Endometrial microvascular endothelial cells (primary cell): ENCODE measurements around the gene POLR2M. TPM values are rescaled to one million over a fixed set of nuclear protein-coding genes. Genes with fewer than 3 reads are reported as not detected.

Experiments
- in situ Hi-C: cut with HindIII; loops from 2 replicates; pipeline ENCODE4 v1.10.0; 2017; ENCODE audit warnings: low sequenced_read_pairs, low pct_unique_long_range_greater_than_20kb; ENCODE audit errors: inconsistent ontology term
- total RNA-seq: library from RNA; depleted of rRNA; stranded (reverse); fragments of >200 nt; gene quantifications from one replicate; pipeline ENCODE4 v1.2.3, GENCODE V29; 2015; ENCODE audit errors: inconsistent ontology term

The POLR2M gene
- total RNA-seq, 1 donor from 2014 or later, result 31.9 TPM

DNA sequence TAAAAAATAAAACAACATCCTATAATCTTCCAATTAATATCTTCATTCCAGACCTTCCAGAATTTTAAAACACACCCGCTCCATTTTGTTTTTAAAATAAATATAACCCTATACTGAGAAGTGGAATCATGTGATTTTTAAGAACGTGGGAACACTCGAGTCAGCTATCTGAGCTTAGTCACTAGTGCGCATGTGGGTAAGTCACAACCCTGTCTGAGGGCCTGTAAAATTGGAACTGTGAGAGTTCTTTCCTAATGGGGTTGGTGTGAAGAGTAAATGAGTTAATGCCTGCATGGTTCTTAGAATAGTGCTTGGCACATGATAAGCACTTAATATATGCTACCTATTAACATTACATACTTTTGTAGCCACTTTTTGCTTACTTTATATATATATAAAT lies 19.9 kb upstream of the POLR2M start:
- in situ Hi-C loops, result no loop called here

DNA sequence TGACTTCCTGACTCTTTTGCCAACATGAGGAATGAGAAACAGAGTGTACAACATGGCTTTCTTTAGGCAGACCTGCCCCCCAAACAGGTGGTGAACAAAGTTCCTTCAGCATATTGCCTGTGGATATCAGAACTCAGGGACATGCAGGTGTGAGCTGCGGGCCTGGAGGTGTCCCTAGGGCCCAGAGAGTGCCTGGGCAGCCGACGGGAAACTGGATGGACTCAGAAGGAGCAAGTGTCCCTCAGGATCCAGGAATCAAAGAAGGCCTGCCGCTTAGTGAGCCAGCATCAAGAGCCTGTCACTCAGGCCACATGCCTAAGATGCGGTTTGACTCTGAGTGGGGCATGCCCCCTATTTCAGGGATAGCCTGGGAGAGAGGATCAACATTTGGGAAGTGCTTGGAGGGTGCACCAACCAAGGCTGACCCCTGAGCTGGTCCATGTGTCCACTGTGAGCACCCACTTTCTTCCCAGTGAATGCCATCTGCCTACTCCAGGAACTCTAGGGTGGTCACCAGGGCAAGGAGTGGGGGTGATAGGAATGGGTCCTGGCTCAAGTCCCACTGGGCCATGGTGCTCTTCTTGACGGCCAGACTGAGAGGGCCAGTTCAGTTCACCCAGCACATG lies 16.1 kb upstream of the POLR2M start:
- in situ Hi-C loops, result no loop called here

DNA sequence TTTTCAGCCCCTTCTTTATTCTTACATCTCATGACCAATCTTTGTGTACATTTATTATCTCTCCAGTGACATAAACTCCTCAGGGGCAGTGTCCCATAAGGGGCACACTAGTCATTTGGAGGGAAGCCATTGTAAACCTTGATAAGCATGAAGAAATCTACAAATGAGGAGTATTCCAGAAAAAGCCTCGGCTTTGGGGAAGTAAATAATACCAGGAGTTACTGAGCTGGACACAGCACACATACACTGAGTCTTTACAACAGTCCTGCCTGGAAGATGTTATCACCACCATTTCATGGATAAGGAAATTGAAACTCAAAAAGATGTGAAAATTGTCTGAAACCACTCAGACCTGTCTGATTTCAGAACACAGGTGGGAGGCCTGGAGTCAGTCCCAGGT lies 15.4 kb upstream of the POLR2M start:
- in situ Hi-C loops, result no loop called here

- in situ Hi-C loops, result no loop called here
Observed at GRCh38 chr15:57692709-57693108, 13.8 kb upstream of the POLR2M start.

DNA sequence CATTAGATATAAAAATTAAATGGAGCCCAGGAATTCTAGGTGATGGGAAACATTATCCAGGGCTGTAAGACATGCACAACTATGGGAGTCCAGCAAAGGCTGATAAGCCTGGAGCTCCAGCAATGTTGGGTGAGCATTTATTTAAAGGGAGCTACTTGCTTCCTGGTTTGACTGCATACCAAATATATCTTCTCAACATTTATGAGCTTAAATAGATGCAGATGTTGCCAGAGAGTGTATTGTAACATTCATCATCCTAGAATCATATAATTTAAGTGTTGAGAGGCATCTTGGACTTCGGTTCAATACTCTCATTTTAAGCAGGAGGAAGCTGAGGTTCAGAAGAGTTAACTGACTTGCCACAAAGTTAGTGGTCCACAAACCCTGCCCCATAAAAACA lies 12.2 kb upstream of the POLR2M start:
- in situ Hi-C loops, result no loop called here

- in situ Hi-C loops, result no loop called here
Observed at GRCh38 chr15:57696146-57696545, 10.4 kb upstream of the POLR2M start.

- in situ Hi-C loops, result no loop called here
Observed at GRCh38 chr15:57697588-57697987, 8.9 kb upstream of the POLR2M start.

DNA sequence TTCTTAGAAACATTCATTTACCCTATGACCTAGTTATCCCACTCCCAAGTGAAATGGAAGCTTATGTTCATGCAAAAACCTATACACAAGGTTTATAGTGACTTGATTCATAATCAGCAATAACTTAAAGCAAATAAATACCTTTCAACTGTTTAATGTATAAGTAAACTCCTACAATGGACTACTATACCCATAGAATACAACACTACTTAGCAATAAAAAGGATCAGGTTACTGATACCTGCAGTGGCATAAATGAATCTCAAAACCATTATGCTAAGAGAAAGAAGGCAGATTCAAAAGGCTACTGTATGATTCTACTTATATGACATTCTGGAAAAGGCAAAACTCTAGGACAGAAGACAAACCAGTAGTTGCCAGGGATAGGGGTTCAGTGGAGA lies 8.3 kb upstream of the POLR2M start:
- in situ Hi-C loops, result no loop called here

GRCh38 chr15:57698991-57699390 lies 7.5 kb upstream of the POLR2M start:
- in situ Hi-C loops, result no loop called here

- in situ Hi-C loops, result no loop called here
Observed at GRCh38 chr15:57703387-57703786, 3.1 kb upstream of the POLR2M start.

GRCh38 chr15:57704441-57704840 lies 2.1 kb upstream of the POLR2M start:
- in situ Hi-C loops, result no loop called here

GRCh38 chr15:57705746-57706404 lies 639 bp upstream of the POLR2M start:
- in situ Hi-C loops, result no loop called here

- in situ Hi-C loops, result no loop called here
Observed at GRCh38 chr15:57708047-57708446, 1.5 kb downstream of the POLR2M start.

DNA sequence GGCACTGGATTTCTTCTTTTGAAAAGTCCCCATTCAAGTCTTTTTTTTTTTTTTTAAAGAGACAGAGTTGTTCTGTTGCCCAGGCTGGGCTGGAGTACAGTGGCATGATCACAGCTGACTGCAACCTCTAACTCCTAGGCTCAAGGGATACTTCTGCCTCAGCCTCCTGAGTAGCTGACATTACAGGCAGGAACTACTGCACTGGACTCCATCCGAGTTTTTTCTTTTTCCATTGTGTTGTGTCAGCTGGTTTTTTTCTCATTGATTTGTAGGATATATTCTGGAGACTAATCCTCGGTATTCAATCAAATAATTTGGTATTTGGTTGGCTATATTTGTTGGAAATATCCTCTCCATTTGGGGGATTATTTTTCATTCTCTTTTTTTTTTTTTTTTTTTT lies 11.8 kb downstream of the POLR2M start:
- in situ Hi-C loops, result no loop called here

GRCh38 chr15:57720867-57721266 lies 14.4 kb downstream of the POLR2M start:
- in situ Hi-C loops, result no loop called here

GRCh38 chr15:57726411-57726810 lies 19.9 kb downstream of the POLR2M start:
- in situ Hi-C loops, result no loop called here

- in situ Hi-C loops, result no loop called here
Observed at GRCh38 chr15:57727031-57727430, 20.5 kb downstream of the POLR2M start.

GRCh38 chr15:57728436-57728835 lies 21.9 kb downstream of the POLR2M start:
- in situ Hi-C loops, result no loop called here

DNA sequence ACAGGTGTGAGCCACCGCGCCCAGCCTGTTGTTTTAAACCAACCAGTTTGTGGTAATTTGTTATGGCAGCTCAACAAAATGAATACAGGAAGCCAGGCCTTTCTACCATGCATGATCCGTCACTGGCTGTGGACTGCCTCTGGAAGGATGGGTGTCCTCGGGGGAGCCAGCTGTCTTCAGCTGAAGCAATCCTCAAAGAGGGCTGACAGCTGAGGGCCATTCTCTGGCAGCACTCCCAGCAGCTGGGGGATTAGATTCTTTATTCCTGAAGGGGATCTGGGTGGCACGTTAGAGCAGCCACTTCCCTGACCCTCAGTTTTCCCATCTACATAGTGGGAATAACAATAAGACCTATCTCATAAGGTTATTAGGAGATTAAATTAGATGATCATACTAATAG lies 24.4 kb downstream of the POLR2M start:
- in situ Hi-C loops, result no loop called here

DNA sequence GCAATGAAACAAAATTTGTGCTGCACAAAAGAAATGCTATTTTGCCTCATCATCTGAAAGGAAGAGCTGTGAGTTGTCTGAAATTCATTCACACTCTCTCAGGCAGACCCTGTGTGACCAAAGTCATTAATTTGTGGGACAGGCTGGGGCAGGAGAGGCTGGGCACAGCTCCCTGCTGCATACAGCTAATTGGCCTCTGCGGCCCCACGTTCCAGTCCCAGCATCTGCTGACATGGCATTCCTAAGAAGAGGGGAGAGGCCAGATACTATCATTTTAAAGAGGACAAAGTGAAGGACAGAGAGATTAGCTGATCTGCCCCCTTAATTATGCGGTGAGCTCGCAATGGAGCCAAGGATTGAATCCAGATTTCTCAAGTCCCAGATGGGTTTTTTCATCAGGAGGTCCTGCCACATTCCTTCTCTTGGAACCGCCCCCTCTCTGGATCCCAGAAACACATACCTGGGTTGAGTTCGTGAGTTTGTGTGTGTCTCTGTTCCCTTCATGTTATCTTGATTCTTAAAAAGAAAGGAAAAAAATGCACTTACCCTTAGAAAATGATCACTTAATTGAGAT lies 25.1 kb downstream of the POLR2M start:
- in situ Hi-C loops, result no loop called here
